ENCODE results near the gene UBR2. TPM values are rescaled to one million over a fixed set of nuclear protein-coding genes. Genes with fewer than 3 reads are reported as not detected.

UBR2 gene
- total and polyA plus RNA-seq, 2 donors (not counting 3 experiments of a cell fraction or from before 2014, with no cell fraction given), result 8.0 to 22.3 TPM

- no TSS peak for BruUV-seq (replicated peaks)
- POLR2A ChIA-PET, result interaction anchor here (1.0 kb wide), 1 partner anchor 218 kb away, joined by 3 read pairs; no protein-coding TSS in a partner anchor
Observed at GRCh38 chr6:42661540-42662153, 97.8 kb downstream of the UBR2 start.

More at GRCh38 chr6:42661540-42662153, 97.8 kb downstream of the UBR2 start:
- TF ChIP-seq, protein P1, sequence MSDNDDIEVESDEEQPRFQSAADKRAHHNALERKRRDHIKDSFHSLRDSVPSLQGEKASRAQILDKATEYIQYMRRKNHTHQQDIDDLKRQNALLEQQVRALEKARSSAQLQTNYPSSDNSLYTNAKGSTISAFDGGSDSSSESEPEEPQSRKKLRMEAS (IDR thresholded peaks at IDR 0.05; ENCODE audit: insufficient read depth, insufficient read length), result no peak
- TF ChIP-seq, protein P2, sequence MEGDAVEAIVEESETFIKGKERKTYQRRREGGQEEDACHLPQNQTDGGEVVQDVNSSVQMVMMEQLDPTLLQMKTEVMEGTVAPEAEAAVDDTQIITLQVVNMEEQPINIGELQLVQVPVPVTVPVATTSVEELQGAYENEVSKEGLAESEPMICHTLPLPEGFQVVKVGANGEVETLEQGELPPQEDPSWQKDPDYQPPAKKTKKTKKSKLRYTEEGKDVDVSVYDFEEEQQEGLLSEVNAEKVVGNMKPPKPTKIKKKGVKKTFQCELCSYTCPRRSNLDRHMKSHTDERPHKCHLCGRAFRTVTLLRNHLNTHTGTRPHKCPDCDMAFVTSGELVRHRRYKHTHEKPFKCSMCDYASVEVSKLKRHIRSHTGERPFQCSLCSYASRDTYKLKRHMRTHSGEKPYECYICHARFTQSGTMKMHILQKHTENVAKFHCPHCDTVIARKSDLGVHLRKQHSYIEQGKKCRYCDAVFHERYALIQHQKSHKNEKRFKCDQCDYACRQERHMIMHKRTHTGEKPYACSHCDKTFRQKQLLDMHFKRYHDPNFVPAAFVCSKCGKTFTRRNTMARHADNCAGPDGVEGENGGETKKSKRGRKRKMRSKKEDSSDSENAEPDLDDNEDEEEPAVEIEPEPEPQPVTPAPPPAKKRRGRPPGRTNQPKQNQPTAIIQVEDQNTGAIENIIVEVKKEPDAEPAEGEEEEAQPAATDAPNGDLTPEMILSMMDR (IDR thresholded peaks at IDR 0.05; ENCODE audit: extremely low read depth in 1 of 2, insufficient read depth in 1 of 2, low read depth in 1 of 2, low read length in 2 of 2), result peak; percentile 71 to 75
- H3K4me3 ChIP-seq (replicated peaks in 1 of 3; ENCODE audit: insufficient read depth in 1 of 3, low read depth in 1 of 3, low read length in 3 of 3), result no peak overlapping the region
- CTCF ChIA-PET, result interaction anchor here (0.6 to 3.8 kb wide), 39 partner anchors 8 to 268 kb away, joined by 3 to 94 read pairs (median 4); partner anchors contain the start of genes BICRAL, CNPY3, RPL7L1 and TBCC
- H3K79me2 ChIP-seq (ENCODE audit: control insufficient read depth, insufficient read depth, low read length), result no peaks in the 10 kb centered on the region
- H2AFZ ChIP-seq (ENCODE audit: low read depth, low read length), result no peak overlapping the region
- DNase-seq (ENCODE audit: low read depth, low spot score) (peak; percentile 73), FAIRE-seq (peak; percentile 24)
- H3K36me3 ChIP-seq (ENCODE audit: control insufficient read depth in 2 of 2, extremely low read depth in 1 of 2, insufficient read depth in 2 of 2, low read length in 2 of 2), result peaks cover 19 to 31% of the 10 kb centered on the region in 2 experiments
- no peak overlapping the region for H3K4me2 ChIP-seq (ENCODE audit: insufficient read depth, low read length)
- H4K20me1 ChIP-seq (replicated peaks; ENCODE audit: control insufficient read depth, extremely low read depth, insufficient read depth, low read length), result no peaks in the 10 kb centered on the region
- no peak overlapping the region for H3K9ac ChIP-seq (replicated peaks; ENCODE audit: extremely low read depth, insufficient read depth, low read length)
- no peaks in the 10 kb centered on the region for H3K4me1 ChIP-seq (ENCODE audit: control insufficient read depth, extremely low read depth, insufficient read depth, low read length)
- intact Hi-C loops (cut with micrococcal nuclease) (loop anchor here (1.0 kb wide), 4 partner anchors 65 to 482 kb away; no protein-coding TSS in a partner anchor), dilution Hi-C loops (cut with MboI; ENCODE audit: extremely low pct_ligation_motif_present, low sequenced_read_pairs) (no loop called here)
- H3K9me1 ChIP-seq (replicated peaks; ENCODE audit: control insufficient read depth, extremely low read depth, insufficient read depth, low read length), result no peaks in the 10 kb centered on the region
- no peaks in the 10 kb centered on the region for H3K9me3 ChIP-seq (replicated peaks; ENCODE audit: control insufficient read depth, insufficient read depth, low read length)
- H3K27ac ChIP-seq (ENCODE audit: insufficient read depth, low read depth, low read length), result no peak overlapping the region
- no peaks in the 10 kb centered on the region for H3K27me3 ChIP-seq (ENCODE audit: control insufficient read depth in 2 of 2, insufficient read depth in 2 of 2, low read length in 2 of 2)

All from endothelial cell of umbilical vein (primary cell).